Right lobe of liver (tissue), 6 donors: ENCODE results near the gene CFI. TPM values are rescaled to one million over a fixed set of nuclear protein-coding genes. Genes with fewer than 3 reads are reported as not detected.

Experiments
- ATAC-seq, 4 donors: fragments of 200-7000 bp; cut with Tn5 transposase; one replicate each; pipeline ENCODE4 v1.9.1; 2020; ENCODE audit warnings: mild to moderate bottlenecking in 4 of 4, moderate library complexity in 4 of 4
- DNase-seq, 3 donors: peaks; one replicate each; pipeline ENCODE4 v3.0.0-alpha.2; 2020
- H3K27ac ChIP-seq, 3 donors: fragments of 200-600 bp; one replicate each; pipeline ENCODE4 v1.8.0; 2022
- H3K27me3 ChIP-seq, 2 donors: fragments of 200-600 bp; one replicate each; pipeline ENCODE4 v1.8.0; 2022
- H3K36me3 ChIP-seq, 4 donors: fragments of 200-600 bp; sonication (generic) in 1 of 4; one replicate each; pipeline versions ENCODE4 v1.5.1 to v1.8.0; 2017 to 2022; ENCODE audit warnings: control low read depth in 1 of 4
- H3K4me1 ChIP-seq, 4 donors: fragments of 200-600 bp; sonication (generic) in 1 of 4; one replicate each; pipeline versions ENCODE4 v1.5.1 to v1.8.0; 2017 to 2022; ENCODE audit warnings: control low read depth in 1 of 4
- H3K4me3 ChIP-seq, 3 donors: fragments of 200-600 bp; one replicate each; pipeline ENCODE4 v1.8.0; 2022
- H3K9me3 ChIP-seq, 4 donors: fragments of 200-600 bp; sonication (generic) in 1 of 4; one replicate each; pipeline versions ENCODE4 v1.5.1 to v1.8.0; 2017 to 2022; ENCODE audit warnings: control low read depth in 1 of 4
- CTCF ChIP-seq, 4 donors: fragments of 200-600 bp in 3 of 4; fragments of 450-650 bp in 1 of 4; IDR thresholded peaks; one replicate each; pipeline versions ENCODE4 v1.5.1 to v1.8.0; 2016 to 2022; ENCODE audit warnings: antibody characterized with exemption in 4 of 4, mild to moderate bottlenecking in 2 of 4
- POLR2A ChIP-seq: fragments of 450-650 bp; IDR thresholded peaks from one replicate; pipeline ENCODE4 v1.6.1; 2017; ENCODE audit warnings: antibody characterized with exemption, mild to moderate bottlenecking
- WGBS: methylation state at CpG from one replicate; pipeline ENCODE4 v1.1.6; 2018; ENCODE audit warnings: low coverage, low lambda C conversion rate; ENCODE audit not compliant: insufficient coverage; ENCODE audit errors: missing lambda C conversion rate; 5-methylcytosine and 5-hydroxymethylcytosine counted together
- intact Hi-C, 2 donors: fragments of 100-400 bp; cut with DNase I; formaldehyde crosslinking; loops; one replicate each; pipeline versions ENCODE4 v1.11.2 to v1.14.1; 2022
- total RNA-seq, 6 experiments: library from RNA; depleted of rRNA in 2 of 6; stranded (reverse); fragments of >200 nt in 2 of 6; fragmentation: NEBNext Ultra II Directional in 3 of 6; extraction: Animal tissue kit (Norgen Biotek cat#: 25700) in 3 of 6; gene quantifications; one replicate each; pipeline versions ENCODE4 v1.1.0 to v1.2.4, GENCODE V29; 2016 to 2023
- donor health status: DM: no; HTN: yes; CAD: no.
- donor health status: DM: no; HTN: no; CAD: no.
- donor health status: DM: no; HTN: no; CAD: no.
- donor health status: DM: no; HTN: yes; CAD: no.
- donor health status: DM: no; HTN: yes; CAD: no.

CFI gene
- total RNA-seq, 6 experiments from 2014 or later, result 316 to 610 (median 469) TPM

- ATAC-seq, result peak; percentile 63 to 76 (median 66)
- Histone ChIP-seq H3K36me3 (peaks cover 0 to 17% (median 6%) of the 10 kb centered on the region in 4 donors), H3K27me3 (no peaks in the 10 kb centered on the region), H3K9me3 (no peaks in the 10 kb centered on the region), H3K4me1 (no peaks in the 10 kb centered on the region), H3K27ac (no peak overlapping the region), H3K4me3 (no peak overlapping the region)
- TF ChIP-seq POLR2A (no peak), CTCF (IDR thresholded peaks at IDR 0.05) (peak; percentile 54 to 65 (median 60))
- intact Hi-C loops, result no loop called here
- no peak for DNase-seq
These were observed 24.9 kb upstream of the CFI start for GRCh38 chr4:109826719-109827118.

- Histone ChIP-seq H3K4me1 (peaks cover 0 to 11% (median 4%) of the 10 kb centered on the region in 4 donors), H3K9me3 (no peaks in the 10 kb centered on the region), H3K27me3 (no peaks in the 10 kb centered on the region), H3K27ac (no peak overlapping the region), H3K4me3 (no peak overlapping the region), H3K36me3 (peaks cover 0 to 24% (median 9%) of the 10 kb centered on the region in 4 donors)
- TF ChIP-seq CTCF (IDR thresholded peaks at IDR 0.05) (no peak), POLR2A (no peak)
- intact Hi-C loops, result no loop called here
- ATAC-seq (no peak), DNase-seq (no peak)
- 66% methylated on average over 2 of the region's 2 CpGs for WGBS
These were observed 19.4 kb upstream of the CFI start for GRCh38 chr4:109821185-109821584.

GRCh38 chr4:109820563-109820962, 18.8 kb upstream of the CFI start:
- Histone ChIP-seq H3K9me3 (no peaks in the 10 kb centered on the region), H3K27me3 (no peaks in the 10 kb centered on the region), H3K4me3 (no peak overlapping the region), H3K36me3 (peaks cover 0 to 24% (median 9%) of the 10 kb centered on the region in 4 donors), H3K4me1 (peaks cover 0 to 11% (median 4%) of the 10 kb centered on the region in 4 donors), H3K27ac (no peak overlapping the region)
- DNase-seq, result no peak
- intact Hi-C loops, result no loop called here
- TF ChIP-seq POLR2A (no peak), CTCF (IDR thresholded peaks at IDR 0.05) (no peak)
- WGBS, result 85% methylated on average over 2 of the region's 2 CpGs
- ATAC-seq, result no peak

GRCh38 chr4:109818268-109818667, 16.5 kb upstream of the CFI start:
- 100% methylated on average over 4 of the region's 4 CpGs for WGBS
- Histone ChIP-seq H3K36me3 (peaks cover 0 to 24% (median 5%) of the 10 kb centered on the region in 4 donors), H3K4me1 (peaks cover 0 to 11% (median 4%) of the 10 kb centered on the region in 4 donors), H3K4me3 (no peak overlapping the region), H3K9me3 (no peaks in the 10 kb centered on the region), H3K27me3 (no peaks in the 10 kb centered on the region), H3K27ac (no peak overlapping the region)
- TF ChIP-seq POLR2A (no peak), CTCF (IDR thresholded peaks at IDR 0.05) (no peak)
- intact Hi-C loops, result loop anchor here in 1 of 2 donors (10.0 kb wide), 1 partner anchor 123 kb away; no protein-coding TSS in a partner anchor
- no peak for ATAC-seq
- no peak for DNase-seq

- ATAC-seq, result no peak
- Histone ChIP-seq H3K4me3 (peak overlapping the region in 1 of 3 donors; percentile 72), H3K27ac (no peak overlapping the region), H3K36me3 (peaks cover 0 to 12% (median 0%) of the 10 kb centered on the region in 4 donors), H3K9me3 (no peaks in the 10 kb centered on the region), H3K4me1 (peaks cover 0 to 11% (median 4%) of the 10 kb centered on the region in 4 donors), H3K27me3 (no peaks in the 10 kb centered on the region)
- 53% methylated on average over 1 of the region's 1 CpG for WGBS
- no peak for TF ChIP-seq CTCF (IDR thresholded peaks at IDR 0.05)
- intact Hi-C loops, result loop anchor here in 1 of 2 donors (10.0 kb wide), 1 partner anchor 122 kb away; no protein-coding TSS in a partner anchor
- no peak for DNase-seq
These were observed 15.1 kb upstream of the CFI start for GRCh38 chr4:109816894-109817293.
